CD8-positive, alpha-beta memory T cell (primary cell): ENCODE measurements around the gene GJD3. TPM values are rescaled to one million over a fixed set of nuclear protein-coding genes. Genes with fewer than 3 reads are reported as not detected.
"Not testable (repeated sequence)": the region's sequence is repeated elsewhere in the genome, so short reads cannot be mapped to it uniquely, and the experiment has no call there.

Experiments
- CTCF ChIA-PET: fragments of 350-600 bp; sonication (Branson Sonifier 250); formaldehyde crosslinking; loops from one replicate; lab custom pipeline; 2021; ENCODE audit warnings: antibody characterized with exemption; lab: Charles Lee
- POLR2A ChIA-PET: fragments of 350-600 bp; sonication (Branson Sonifier 250); formaldehyde crosslinking; loops from one replicate; lab custom pipeline; 2021; ENCODE audit warnings: antibody characterized with exemption; lab: Charles Lee
- DNase-seq, 5 donors: peaks; one replicate each; pipeline versions ENCODE4 v3.0.0 to v3.0.0-alpha.2; 2020 to 2022; ENCODE audit warnings: mixed read lengths in 1 of 5
- H3K27ac ChIP-seq: one replicate; pipeline ENCODE4 v1.7.0; 2013; ENCODE audit warnings: low read depth, mild to moderate bottlenecking, low read length, moderate library complexity
- H3K27me3 ChIP-seq: 2 replicates; pipeline ENCODE4 v1.7.0; 2013; ENCODE audit warnings: low read length, mild to moderate bottlenecking; ENCODE audit not compliant: insufficient read depth, poor library complexity, severe bottlenecking
- H3K36me3 ChIP-seq: 2 replicates; pipeline ENCODE4 v1.7.0; 2013; ENCODE audit warnings: mild to moderate bottlenecking, low read length, moderate library complexity; ENCODE audit not compliant: insufficient read depth
- H3K4me1 ChIP-seq: 2 replicates; pipeline ENCODE4 v1.7.0; 2013; ENCODE audit warnings: mild to moderate bottlenecking, low read length, moderate library complexity; ENCODE audit not compliant: insufficient read depth
- H3K4me3 ChIP-seq: 2 replicates; pipeline ENCODE4 v1.7.0; 2013; ENCODE audit warnings: mild to moderate bottlenecking, low read length
- H3K9me3 ChIP-seq: 2 replicates; pipeline ENCODE4 v1.7.0; 2013; ENCODE audit warnings: mild to moderate bottlenecking, low read length
- H3K27ac Mint-ChIP-seq, 8 donors: one replicate each; pipeline ENCODE4 v1.8.0; 2020 to 2021; ENCODE audit warnings: mixed read lengths in 8 of 8, mild to moderate bottlenecking in 6 of 8, inconsistent platforms in 3 of 8, moderate library complexity in 3 of 8
- H3K27me3 Mint-ChIP-seq, 2 donors: one replicate each; pipeline ENCODE4 v1.8.0; 2020 to 2021; ENCODE audit warnings: mixed read lengths in 2 of 2, mild to moderate bottlenecking in 1 of 2, moderate library complexity in 1 of 2
- H3K36me3 Mint-ChIP-seq, 3 donors: one replicate each; pipeline ENCODE4 v1.8.0; 2020 to 2021; ENCODE audit warnings: mixed read lengths in 3 of 3, inconsistent platforms in 1 of 3, mild to moderate bottlenecking in 1 of 3
- H3K4me1 Mint-ChIP-seq, 3 donors: one replicate each; pipeline ENCODE4 v1.8.0; 2020 to 2021; ENCODE audit warnings: mixed read lengths in 3 of 3, inconsistent platforms in 1 of 3, mild to moderate bottlenecking in 1 of 3
- H3K4me3 Mint-ChIP-seq, 7 donors: one replicate each; pipeline ENCODE4 v1.8.0; 2020 to 2021; ENCODE audit warnings: mixed read lengths in 7 of 7, mild to moderate bottlenecking in 6 of 7, moderate library complexity in 4 of 7, inconsistent platforms in 2 of 7
- H3K9me3 Mint-ChIP-seq, 5 donors: one replicate each; pipeline ENCODE4 v1.8.0; 2020 to 2022; ENCODE audit warnings: mixed read lengths in 5 of 5, mild to moderate bottlenecking in 3 of 5, moderate library complexity in 2 of 5, inconsistent platforms in 1 of 5
- polyA plus RNA-seq: library from polyadenylated mRNA; unstranded; fragments of 300-500 nt; fragmentation: Illumina TruSeq; gene quantifications from one replicate; pipeline ENCODE4 v1.2.3, GENCODE V29; 2021
- total RNA-seq, 2 experiments: library from RNA; stranded (reverse); gene quantifications; one replicate each; pipeline ENCODE4 v1.2.3, GENCODE V29; 2021

Gene GJD3
- total and polyA plus RNA-seq, 3 experiments from 2014 or later, result 0.24 to 0.40 TPM; not detected in 1

DNA sequence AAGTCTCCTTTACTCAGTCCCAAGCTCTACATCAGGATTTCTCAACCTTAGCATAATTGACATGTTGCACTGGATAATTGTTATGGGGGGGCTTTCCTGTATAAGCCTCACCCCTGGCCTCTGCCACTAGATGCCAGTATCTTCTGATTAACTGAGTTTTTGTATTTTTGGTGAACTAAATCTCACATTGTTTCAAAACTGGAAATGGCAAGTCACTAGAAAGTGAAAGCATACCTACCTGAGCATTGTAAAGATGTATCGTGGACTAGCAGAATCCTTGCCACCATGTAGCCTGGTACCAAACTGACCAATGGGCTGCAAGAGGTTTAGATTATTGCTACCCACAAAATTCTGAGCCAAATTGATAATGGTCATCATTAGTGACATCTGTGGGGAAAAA, 38.1 kb upstream of the GJD3 start:
- no peaks in the 10 kb centered on the region for H3K36me3 ChIP-seq
- ChIA-PET POLR2A (no interaction called here), CTCF (interaction anchor here (1.5 to 6.4 kb wide), 2 partner anchors 131 to 157 kb away, joined by 3 to 49 read pairs; no protein-coding TSS in a partner anchor)
- H3K4me1 ChIP-seq, result peaks cover 11% of the 10 kb centered on the region
- no peak overlapping the region for H3K27ac ChIP-seq
- H3K9me3 ChIP-seq, result no peaks in the 10 kb centered on the region
- no peaks in the 10 kb centered on the region for H3K27me3 ChIP-seq
- Mint-ChIP-seq H3K27me3 (no peaks in the 10 kb centered on the region), H3K9me3 (no peaks in the 10 kb centered on the region), H3K4me3 (peak overlapping the region; percentile 2 to 76 (median 64)), H3K4me1 (peaks cover 5 to 35% (median 27%) of the 10 kb centered on the region in 3 donors), H3K36me3 (no peaks in the 10 kb centered on the region), H3K27ac (peak overlapping the region in 6 of 8 donors; percentile 3 to 86 (median 70))
- peak overlapping the region; percentile 8 for H3K4me3 ChIP-seq
- no peak for DNase-seq

DNA sequence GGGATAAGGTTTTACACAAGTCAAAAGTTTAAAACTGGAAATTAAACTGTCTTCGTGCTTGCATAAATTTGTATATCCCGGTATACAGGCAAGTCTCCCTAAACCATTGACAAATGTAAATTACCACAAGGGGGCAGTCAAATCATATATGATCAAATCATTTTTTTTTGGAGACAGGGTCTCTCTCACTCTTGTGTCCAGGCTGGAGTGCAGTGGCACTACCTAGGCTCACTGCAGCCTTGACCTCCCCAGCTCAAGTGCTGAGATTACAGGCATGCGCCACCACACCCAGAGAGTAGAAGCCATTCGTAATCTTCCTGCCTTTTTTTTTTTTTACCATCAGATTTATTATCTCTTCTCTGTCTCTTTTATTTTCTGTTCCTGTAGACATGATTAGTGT, 34.6 kb upstream of the GJD3 start:
- H3K27me3 Mint-ChIP-seq, result no peaks in the 10 kb centered on the region
- POLR2A ChIA-PET, result interaction anchor here (0.7 kb wide), 2 partner anchors 18 to 54 kb away, joined by 4 read pairs; partner anchors contain the start of gene TOP2A
- CTCF ChIA-PET, result interaction anchor here (0.7 to 6.4 kb wide), 7 partner anchors 10 to 161 kb away, joined by 3 to 49 read pairs (median 5); no protein-coding TSS in a partner anchor
- no peak overlapping the region for H3K4me3 Mint-ChIP-seq
- peaks cover 5 to 34% (median 26%) of the 10 kb centered on the region in 3 donors for H3K4me1 Mint-ChIP-seq
- H3K36me3 Mint-ChIP-seq, result no peaks in the 10 kb centered on the region
- Histone ChIP-seq H3K36me3 (no peaks in the 10 kb centered on the region), H3K9me3 (no peaks in the 10 kb centered on the region), H3K4me1 (peaks cover 11% of the 10 kb centered on the region), H3K27me3 (no peaks in the 10 kb centered on the region), H3K4me3 (no peak overlapping the region), H3K27ac (no peak overlapping the region)
- DNase-seq, result peak in 2 of 5 donors; percentile 26 to 58
- peak overlapping the region in 4 of 8 donors; percentile 61 to 82 (median 78) for H3K27ac Mint-ChIP-seq
- H3K9me3 Mint-ChIP-seq, result no peaks in the 10 kb centered on the region

DNA sequence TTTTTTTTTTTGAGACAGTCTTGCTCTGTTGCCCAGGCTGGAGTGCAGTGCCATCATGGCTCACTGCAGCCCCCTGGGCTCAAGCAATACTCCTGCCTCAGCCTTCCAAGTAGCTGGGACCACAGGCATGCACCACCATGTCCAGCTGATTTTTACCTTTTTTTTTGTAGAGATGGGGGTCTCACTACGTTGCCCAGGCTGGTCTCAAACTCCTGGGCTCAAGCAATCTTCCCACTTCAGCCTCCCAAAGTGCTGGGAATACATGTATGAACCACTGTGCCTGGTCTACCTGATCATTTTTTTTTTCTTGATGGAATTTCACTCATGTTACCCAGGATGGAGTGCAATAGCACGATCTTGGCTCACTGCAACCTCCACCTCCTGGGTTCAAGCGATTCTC, 22.0 kb upstream of the GJD3 start:
- H3K4me1 Mint-ChIP-seq, H3K9me3 ChIP-seq, H3K36me3 Mint-ChIP-seq, CTCF ChIA-PET, H3K4me3 Mint-ChIP-seq, POLR2A ChIA-PET, H3K4me3 ChIP-seq, DNase-seq, H3K27ac Mint-ChIP-seq, H3K27me3 ChIP-seq, H3K36me3 ChIP-seq, H3K9me3 Mint-ChIP-seq, H3K27me3 Mint-ChIP-seq, H3K27ac ChIP-seq, H3K4me1 ChIP-seq: not testable (repeated sequence)

DNA sequence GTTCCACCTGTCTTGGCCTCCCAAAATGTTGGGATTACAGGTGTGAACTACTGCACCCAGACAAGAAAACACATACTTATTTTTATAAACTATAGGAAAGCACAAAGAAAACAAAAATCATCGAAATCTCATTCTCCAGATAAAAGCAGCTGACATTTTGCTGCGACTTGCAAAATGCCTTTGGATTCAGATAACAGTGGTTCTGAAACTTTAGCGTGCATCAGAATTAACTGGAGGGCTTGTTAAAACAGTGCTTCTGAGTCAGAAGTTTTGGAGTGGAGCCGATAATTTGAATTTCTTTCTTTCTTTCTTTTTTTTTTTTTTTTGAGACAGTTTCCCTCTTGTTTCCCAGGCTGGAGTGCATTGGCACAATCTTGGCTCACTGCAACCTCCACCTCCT, 17.7 kb upstream of the GJD3 start:
- CTCF ChIA-PET, result no interaction called here

DNA sequence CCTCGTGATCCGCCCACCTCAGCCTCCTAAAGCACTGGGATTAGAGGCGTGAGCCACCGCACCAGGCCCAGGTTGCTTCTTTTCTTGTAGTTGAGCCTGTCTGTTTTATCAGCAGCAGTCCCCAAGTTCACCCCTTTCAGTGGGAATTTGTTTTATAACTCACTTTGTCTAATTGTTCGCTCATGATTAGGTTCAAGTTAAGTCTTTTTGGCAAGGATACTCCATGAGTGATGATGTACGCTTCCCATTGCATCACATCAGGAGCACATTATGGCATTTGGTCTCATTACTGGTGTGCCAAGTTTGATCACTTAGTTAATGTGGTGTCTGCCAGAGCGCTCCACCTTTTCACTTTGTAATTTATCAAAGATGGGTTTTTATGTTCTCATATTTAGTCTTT, 14.4 kb upstream of the GJD3 start:
- POLR2A ChIA-PET, result interaction anchor here (0.5 kb wide), 1 partner anchor 96 kb away, joined by 3 read pairs; no protein-coding TSS in a partner anchor
- CTCF ChIA-PET, result no interaction called here
- H3K27me3 Mint-ChIP-seq, result peaks cover 4 to 9% of the 10 kb centered on the region in 2 donors

More for the DNA sequence above, 17.7 kb upstream of the GJD3 start:
- no peaks in the 10 kb centered on the region for H3K9me3 Mint-ChIP-seq
- H3K9me3 ChIP-seq, result no peaks in the 10 kb centered on the region
- no peak overlapping the region for H3K27ac ChIP-seq
- no peak for DNase-seq
- H3K27me3 Mint-ChIP-seq, result peaks cover 0 to 3% of the 10 kb centered on the region in 2 donors
- POLR2A ChIA-PET, result no interaction called here
- H3K36me3 ChIP-seq, result no peaks in the 10 kb centered on the region
- no peak overlapping the region for H3K4me3 ChIP-seq
- H3K4me1 Mint-ChIP-seq, result no peaks in the 10 kb centered on the region
- H3K27ac Mint-ChIP-seq, result no peak overlapping the region
- H3K4me1 ChIP-seq, result no peaks in the 10 kb centered on the region
- H3K27me3 ChIP-seq, result no peaks in the 10 kb centered on the region
- no peak overlapping the region for H3K4me3 Mint-ChIP-seq
- H3K36me3 Mint-ChIP-seq, result no peaks in the 10 kb centered on the region

DNA sequence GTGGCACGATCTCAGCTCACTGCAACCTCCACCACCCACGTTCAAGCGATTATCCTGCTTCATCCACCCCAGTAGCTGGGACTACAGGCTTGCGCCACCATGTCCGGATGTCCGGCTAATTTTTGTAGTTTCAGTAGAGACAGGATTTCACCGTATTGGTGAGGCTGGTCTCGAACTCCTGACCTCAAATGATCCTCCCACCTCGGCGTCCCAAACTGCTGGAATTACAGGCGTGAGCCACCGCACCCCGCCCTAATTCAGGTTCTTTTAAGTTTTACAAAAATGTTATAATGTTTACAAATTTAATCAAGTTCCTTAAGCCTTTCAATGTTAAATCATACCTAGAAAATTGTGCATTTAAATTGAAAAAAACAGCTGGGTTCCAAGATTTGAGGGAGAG, 13.3 kb upstream of the GJD3 start:
- Mint-ChIP-seq H3K4me1 (peaks cover 0 to 5% (median 4%) of the 10 kb centered on the region in 3 donors), H3K9me3 (no peaks in the 10 kb centered on the region), H3K27me3 (peaks cover 4 to 9% of the 10 kb centered on the region in 2 donors), H3K27ac (no peak overlapping the region), H3K36me3 (peaks cover 0 to 1% (median 0%) of the 10 kb centered on the region in 3 donors), H3K4me3 (no peak overlapping the region)
- no peaks in the 10 kb centered on the region for H3K9me3 ChIP-seq
- no peaks in the 10 kb centered on the region for H3K36me3 ChIP-seq
- H3K4me3 ChIP-seq, result no peak overlapping the region
- ChIA-PET CTCF (interaction anchor here (1.4 to 1.5 kb wide), 2 partner anchors 19 to 182 kb away, joined by 4 to 6 read pairs; no protein-coding TSS in a partner anchor), POLR2A (no interaction called here)
- H3K27me3 ChIP-seq, result no peaks in the 10 kb centered on the region
- H3K4me1 ChIP-seq, result no peaks in the 10 kb centered on the region
- DNase-seq, result no peak
- H3K27ac ChIP-seq, result no peak overlapping the region

More for the DNA sequence above, 14.4 kb upstream of the GJD3 start:
- no peak overlapping the region for H3K27ac ChIP-seq
- Mint-ChIP-seq H3K4me1 (peaks cover 0 to 5% (median 4%) of the 10 kb centered on the region in 3 donors), H3K27ac (no peak overlapping the region), H3K36me3 (peaks cover 0 to 1% (median 0%) of the 10 kb centered on the region in 3 donors), H3K9me3 (no peaks in the 10 kb centered on the region), H3K4me3 (no peak overlapping the region)
- H3K36me3 ChIP-seq, result no peaks in the 10 kb centered on the region
- no peak overlapping the region for H3K4me3 ChIP-seq
- no peaks in the 10 kb centered on the region for H3K27me3 ChIP-seq
- no peaks in the 10 kb centered on the region for H3K4me1 ChIP-seq
- no peak for DNase-seq
- H3K9me3 ChIP-seq, result no peaks in the 10 kb centered on the region

DNA sequence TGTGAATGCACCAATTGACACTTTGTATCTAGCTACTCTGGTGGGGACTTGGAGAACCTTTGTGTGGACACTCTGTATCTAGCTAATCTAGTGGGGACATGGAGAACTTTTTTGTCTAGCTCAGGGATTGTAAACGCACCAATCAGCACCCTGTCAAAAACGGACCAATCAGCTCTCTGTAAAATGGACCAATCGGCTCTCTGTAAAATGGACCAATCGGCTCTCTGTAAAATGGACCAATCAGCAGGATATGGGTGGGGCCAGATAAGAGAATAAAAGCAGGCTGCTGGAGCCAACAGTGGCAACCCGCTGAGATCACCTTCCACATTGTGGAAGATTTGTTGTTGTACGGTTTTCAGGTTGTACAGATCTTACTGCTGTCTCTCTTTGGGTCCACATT, 12.0 kb upstream of the GJD3 start:
- H3K27me3 Mint-ChIP-seq, H3K4me3 Mint-ChIP-seq, H3K27ac Mint-ChIP-seq, H3K36me3 Mint-ChIP-seq, H3K9me3 ChIP-seq, H3K4me3 ChIP-seq, H3K4me1 Mint-ChIP-seq, H3K4me1 ChIP-seq, H3K27ac ChIP-seq, POLR2A ChIA-PET, H3K9me3 Mint-ChIP-seq, H3K36me3 ChIP-seq, H3K27me3 ChIP-seq: not testable (repeated sequence)
- DNase-seq, result peak in 1 of 5 donors; percentile 23
- CTCF ChIA-PET, result interaction anchor here (0.7 to 1.5 kb wide), 2 partner anchors 184 to 193 kb away, joined by 3 to 4 read pairs; no protein-coding TSS in a partner anchor

DNA sequence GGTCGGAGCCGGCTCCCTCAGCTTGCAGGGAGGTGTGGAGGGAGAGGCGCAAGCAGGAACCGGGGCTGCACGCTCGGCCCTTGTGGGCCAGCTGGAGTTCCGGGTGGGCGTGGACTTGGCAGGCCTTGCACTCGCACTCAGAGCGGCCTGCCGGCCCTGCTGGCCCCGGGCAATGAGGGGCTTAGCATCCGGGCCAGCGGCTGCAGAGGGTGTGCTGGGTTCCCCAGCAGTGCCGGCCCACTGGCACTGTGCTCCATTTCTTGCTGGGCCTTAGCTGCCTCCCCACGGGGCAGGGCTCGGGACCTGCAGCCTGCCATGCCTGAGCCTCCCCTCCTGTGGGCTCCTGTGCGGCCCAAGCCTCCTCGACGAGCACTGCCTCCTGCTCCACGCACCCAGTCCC, 11.2 kb upstream of the GJD3 start:
- CTCF ChIA-PET, result interaction anchor here (0.9 to 1.4 kb wide), 2 partner anchors 13 to 157 kb away, joined by 3 read pairs; no protein-coding TSS in a partner anchor
- H3K9me3 Mint-ChIP-seq, H3K4me1 ChIP-seq, H3K4me3 Mint-ChIP-seq, DNase-seq, H3K4me1 Mint-ChIP-seq, H3K9me3 ChIP-seq, H3K36me3 ChIP-seq, H3K27me3 ChIP-seq, H3K27me3 Mint-ChIP-seq, POLR2A ChIA-PET, H3K27ac Mint-ChIP-seq, H3K27ac ChIP-seq, H3K36me3 Mint-ChIP-seq, H3K4me3 ChIP-seq: not testable (repeated sequence)
